Mucosa of stomach (tissue), 1 donor: ENCODE measurements around the gene COL27A1.

Experiments used
- H3K27me3 ChIP-seq: one replicate; pipeline ENCODE4 v1.7.0; 2013; ENCODE audit warnings: mild to moderate bottlenecking, low read length; ENCODE audit not compliant: control insufficient read depth, insufficient read depth
- H3K36me3 ChIP-seq: one replicate; pipeline ENCODE4 v1.7.0; 2013; ENCODE audit warnings: low read length; ENCODE audit not compliant: control insufficient read depth, insufficient read depth
- H3K4me1 ChIP-seq: one replicate; pipeline ENCODE4 v1.7.0; 2013; ENCODE audit warnings: mild to moderate bottlenecking, low read length; ENCODE audit not compliant: control insufficient read depth, insufficient read depth
- H3K4me3 ChIP-seq: one replicate; pipeline ENCODE4 v1.7.0; 2013; ENCODE audit warnings: low read length
- H3K9ac ChIP-seq: one replicate; pipeline ENCODE4 v1.7.0; 2013; ENCODE audit warnings: mild to moderate bottlenecking, low read length, moderate library complexity
- H3K9me3 ChIP-seq: one replicate; pipeline ENCODE4 v1.7.0; 2013; ENCODE audit warnings: mild to moderate bottlenecking, low read length, moderate library complexity; ENCODE audit not compliant: control insufficient read depth
- donor health status: Pancreatic carcinoma.

COL27A1 gene

DNA sequence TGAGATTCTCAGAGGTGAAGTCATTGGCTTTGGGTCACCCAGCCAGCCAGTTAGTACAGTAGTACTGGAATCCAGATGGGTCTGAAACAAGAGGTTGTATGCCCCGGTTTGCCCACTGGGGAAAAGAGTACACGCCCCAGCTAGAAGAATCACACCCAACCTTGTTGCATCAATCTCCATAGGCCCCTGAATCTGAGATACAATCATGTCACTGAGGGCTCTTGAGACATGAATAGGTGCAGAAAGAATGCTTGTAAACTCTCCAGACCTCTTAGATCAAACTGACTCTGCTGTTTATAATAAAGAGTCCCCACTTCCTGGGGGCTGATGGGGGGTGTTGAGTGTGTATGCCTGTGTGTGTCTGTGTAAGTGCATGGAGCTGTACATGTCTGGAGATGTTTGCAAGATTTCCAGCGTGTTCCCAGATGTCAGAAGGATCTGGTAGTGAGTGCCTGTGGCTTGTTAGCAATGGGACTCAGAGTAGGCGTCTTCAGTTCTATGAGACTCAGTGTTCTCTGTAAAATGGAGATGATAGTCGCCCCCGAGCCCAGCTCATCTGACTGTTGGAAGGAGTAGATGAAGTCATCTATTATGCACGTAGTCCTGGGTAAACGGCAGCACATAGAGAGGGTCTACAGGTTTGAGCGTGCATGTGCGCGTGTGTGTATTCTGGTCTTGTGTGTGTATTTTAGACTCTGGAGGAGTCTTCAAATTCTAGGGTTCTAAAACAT is 48.2 kb downstream of the COL27A1 start:
- Histone ChIP-seq H3K9me3 (no peaks in the 10 kb centered on the region), H3K27me3 (no peaks in the 10 kb centered on the region), H3K4me3 (no peak overlapping the region), H3K36me3 (no peaks in the 10 kb centered on the region), H3K4me1 (peaks cover 9% of the 10 kb centered on the region), H3K9ac (no peak overlapping the region)

DNA sequence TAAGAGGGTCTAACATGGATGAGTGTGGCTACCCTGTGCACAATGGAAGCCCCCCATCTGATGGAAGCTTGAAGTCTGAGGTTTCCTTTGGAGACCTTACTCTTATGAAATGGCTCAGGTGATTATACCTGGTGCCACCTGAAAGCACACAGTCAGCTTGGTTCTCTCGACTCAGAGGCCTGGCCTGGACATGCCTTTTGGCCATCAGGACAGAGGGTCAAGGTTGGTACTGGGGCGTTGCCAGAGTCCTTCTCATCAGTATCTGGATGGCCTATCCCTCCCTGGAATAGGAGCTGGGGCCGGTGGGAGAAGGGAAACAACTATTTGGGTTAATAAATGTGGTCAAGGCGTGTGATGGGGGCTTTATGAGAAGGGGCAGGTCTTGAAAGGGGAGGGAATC is 48.9 kb downstream of the COL27A1 start:
- no peaks in the 10 kb centered on the region for H3K27me3 ChIP-seq
- H3K9ac ChIP-seq: no peak overlapping the region
- H3K9me3 ChIP-seq: no peaks in the 10 kb centered on the region
- no peak overlapping the region for H3K4me3 ChIP-seq
- H3K4me1 ChIP-seq: peaks cover 9% of the 10 kb centered on the region
- H3K36me3 ChIP-seq: no peaks in the 10 kb centered on the region

DNA sequence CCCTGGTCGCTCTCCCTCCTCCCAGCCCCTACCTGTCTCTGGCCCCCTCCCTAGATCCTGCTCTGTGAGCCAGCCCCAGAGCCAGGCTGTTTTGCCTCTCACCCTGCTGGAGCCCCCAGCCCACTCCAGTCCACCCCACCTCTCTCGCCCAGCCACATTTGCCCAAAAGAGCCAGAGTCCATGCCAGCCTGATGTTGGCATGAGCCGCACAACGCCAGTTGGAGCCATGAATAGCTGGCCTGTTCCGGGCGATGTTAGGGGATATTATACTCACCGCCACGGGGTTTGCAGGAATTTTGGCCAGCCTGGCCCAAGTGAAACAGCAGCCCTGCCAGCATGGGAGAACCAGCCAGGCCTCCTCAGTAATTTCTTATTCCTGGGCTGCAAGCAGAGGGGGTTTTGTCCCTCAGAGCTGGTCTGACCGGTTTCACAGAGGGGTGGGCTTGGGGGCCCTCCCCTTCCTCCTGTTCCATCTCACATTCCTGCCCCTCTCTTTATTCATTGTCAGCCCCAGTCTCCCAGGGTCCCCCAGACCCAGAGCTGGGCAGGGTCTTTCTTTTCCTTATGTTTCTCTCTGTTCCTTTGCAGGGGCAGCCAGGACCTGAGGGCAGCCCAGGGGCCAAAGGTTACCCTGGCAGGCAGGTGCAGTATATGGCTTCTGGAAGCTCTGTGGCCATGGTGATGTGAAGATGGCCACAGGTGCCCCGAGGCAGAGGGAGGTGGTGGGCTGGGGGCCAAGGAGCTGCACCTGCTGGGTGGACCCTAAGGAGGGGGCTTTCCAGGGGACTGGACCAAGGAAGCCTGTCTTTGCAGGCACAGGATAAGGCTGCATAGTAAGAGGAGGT is 50.1 kb downstream of the COL27A1 start:
- Histone ChIP-seq H3K27me3 (no peaks in the 10 kb centered on the region), H3K36me3 (peaks cover 6% of the 10 kb centered on the region)

DNA sequence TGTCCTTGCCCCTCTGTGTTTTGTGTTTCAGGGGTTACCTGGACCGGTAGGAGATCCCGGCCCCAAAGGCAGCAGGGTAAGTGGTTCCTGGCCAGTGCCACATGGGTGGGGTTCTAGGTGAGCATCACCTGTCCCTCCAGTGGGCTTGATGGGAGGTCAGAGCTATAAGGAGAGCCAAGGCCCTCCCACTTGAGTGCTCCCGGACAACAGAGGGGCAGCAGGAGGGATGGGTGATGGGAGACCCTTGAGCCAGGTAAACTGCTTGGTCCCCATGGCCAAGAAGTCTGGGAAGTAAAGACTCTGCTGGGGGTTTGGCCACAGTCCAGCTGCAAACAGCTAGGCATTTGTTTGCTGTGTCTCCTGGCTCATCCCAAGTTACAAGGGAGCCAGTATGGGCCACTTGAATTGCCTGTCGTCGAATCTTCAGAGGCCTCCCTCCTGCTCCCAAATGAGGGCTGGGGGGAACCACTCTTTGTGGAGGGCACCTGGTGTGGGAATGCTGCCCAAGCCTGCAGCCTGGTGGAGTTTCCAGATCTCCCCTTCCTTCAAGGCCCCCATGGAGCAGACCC is 51.0 kb downstream of the COL27A1 start:
- H3K9ac ChIP-seq: no peak overlapping the region
- peaks cover 9% of the 10 kb centered on the region for H3K4me1 ChIP-seq
- no peaks in the 10 kb centered on the region for H3K9me3 ChIP-seq
- no peak overlapping the region for H3K4me3 ChIP-seq
- H3K27me3 ChIP-seq: no peaks in the 10 kb centered on the region
- peaks cover 9% of the 10 kb centered on the region for H3K36me3 ChIP-seq

More for the DNA sequence above, 50.1 kb downstream of the COL27A1 start:
- Histone ChIP-seq H3K4me3 (no peak overlapping the region), H3K9me3 (no peaks in the 10 kb centered on the region), H3K9ac (no peak overlapping the region), H3K4me1 (peaks cover 9% of the 10 kb centered on the region)

DNA sequence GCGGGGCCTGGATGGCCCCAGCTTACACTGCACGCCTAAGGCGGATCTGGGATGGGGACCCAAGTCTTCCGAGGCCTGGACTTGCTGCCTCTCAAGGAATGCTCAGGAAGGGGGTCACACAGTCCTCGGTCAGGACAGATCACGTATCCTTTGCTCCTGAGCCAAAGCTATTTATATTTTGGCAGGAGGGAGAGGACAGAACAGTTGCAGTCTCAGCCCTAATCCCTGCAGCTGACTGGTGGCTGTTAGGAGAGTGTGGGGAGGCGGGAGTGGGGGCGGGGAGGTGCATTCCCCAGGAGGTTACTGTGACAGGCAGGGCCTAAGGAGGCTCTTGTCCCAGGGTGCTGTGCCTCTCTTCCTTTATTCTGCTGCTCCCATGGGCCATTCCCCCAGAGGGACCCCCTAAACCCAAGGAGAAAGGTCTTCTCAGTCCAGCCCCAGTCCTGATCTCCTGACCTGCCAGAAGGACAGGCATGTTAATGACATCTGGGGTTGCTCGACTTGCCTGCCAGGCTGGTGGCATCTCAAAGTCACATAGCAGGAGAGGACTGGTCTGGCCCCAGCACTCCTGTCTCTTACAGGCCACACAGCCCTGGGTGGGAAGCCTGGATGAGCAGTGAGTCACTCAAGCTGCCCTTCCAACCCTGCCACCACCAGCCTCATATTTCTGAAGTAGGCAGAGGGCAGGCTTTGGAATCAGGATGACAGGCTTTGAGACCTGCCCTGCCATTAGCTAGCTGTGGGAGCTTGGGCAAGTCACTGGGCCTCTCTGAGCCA is 51.9 kb downstream of the COL27A1 start:
- Histone ChIP-seq H3K9me3 (no peaks in the 10 kb centered on the region), H3K4me1 (peaks cover 9% of the 10 kb centered on the region), H3K9ac (no peak overlapping the region), H3K4me3 (no peak overlapping the region), H3K27me3 (no peaks in the 10 kb centered on the region), H3K36me3 (peaks cover 9% of the 10 kb centered on the region)

DNA sequence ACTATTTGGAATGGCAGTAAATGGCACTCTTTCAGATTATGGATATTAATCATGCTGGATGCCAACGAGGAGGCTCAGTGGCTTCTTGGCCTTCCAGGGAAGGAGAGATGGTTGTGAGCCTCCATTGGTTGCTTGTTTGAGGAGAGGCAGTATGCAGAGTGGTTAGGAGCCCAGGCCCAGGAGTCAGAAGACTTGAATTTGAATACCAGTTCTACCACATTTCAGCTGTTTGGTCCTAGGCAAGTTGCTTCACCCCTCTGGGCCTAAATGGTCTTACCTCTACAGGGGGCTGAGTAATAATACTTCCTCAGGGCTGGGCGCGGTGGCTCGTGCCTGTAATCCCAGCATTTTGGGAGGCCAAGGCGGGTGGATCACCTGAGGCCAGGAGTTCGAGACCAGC is 52.5 kb downstream of the COL27A1 start:
- peaks cover 14% of the 10 kb centered on the region for H3K36me3 ChIP-seq
- H3K4me3 ChIP-seq: no peak overlapping the region
- no peaks in the 10 kb centered on the region for H3K27me3 ChIP-seq
- H3K9me3 ChIP-seq: no peaks in the 10 kb centered on the region
- H3K4me1 ChIP-seq: peaks cover 9% of the 10 kb centered on the region
- no peak overlapping the region for H3K9ac ChIP-seq

DNA sequence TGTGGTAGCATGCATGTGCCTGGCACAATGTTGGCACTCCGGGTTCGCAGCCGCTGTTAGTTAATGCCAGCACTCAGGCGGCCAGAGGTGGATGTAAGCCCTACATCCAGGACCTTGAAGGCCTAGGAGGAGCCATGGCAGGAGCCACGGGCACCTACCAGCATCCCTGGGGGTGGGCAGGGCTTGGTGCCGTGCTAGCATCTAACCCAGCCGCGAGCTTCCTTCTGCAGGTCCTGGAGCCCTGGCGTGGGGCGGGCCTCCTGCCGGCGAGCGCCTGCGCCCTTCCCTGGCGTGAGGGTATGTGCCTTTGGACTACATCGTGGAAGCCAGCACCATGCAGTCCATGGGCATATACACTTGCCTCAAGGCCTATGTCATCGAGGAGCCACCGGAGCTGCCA is 53.8 kb downstream of the COL27A1 start:
- H3K9me3 ChIP-seq: no peaks in the 10 kb centered on the region
- H3K36me3 ChIP-seq: peaks cover 15% of the 10 kb centered on the region
- H3K4me1 ChIP-seq: peaks cover 9% of the 10 kb centered on the region
- H3K9ac ChIP-seq: no peak overlapping the region
- H3K4me3 ChIP-seq: no peak overlapping the region
- no peaks in the 10 kb centered on the region for H3K27me3 ChIP-seq

DNA sequence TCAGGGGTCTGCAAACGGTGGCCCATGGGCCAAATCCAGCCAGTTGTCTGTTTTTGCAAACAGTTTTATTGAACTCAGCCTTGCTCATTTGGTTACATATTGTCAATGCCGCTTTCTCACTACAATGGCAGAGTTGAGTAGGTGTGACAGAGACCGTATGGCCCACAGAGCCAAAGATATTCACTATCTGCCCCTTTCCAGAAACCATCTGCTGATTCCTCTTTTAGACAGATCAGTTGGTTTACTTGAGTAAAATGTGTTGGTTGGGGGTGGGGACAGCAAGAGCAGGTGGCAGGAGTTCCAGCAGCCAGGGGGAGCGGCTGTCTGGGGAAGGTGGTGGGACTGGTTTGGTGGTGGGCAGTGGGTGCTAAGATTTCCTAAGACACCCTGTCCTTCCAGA is 54.8 kb downstream of the COL27A1 start:
- peaks cover 15% of the 10 kb centered on the region for H3K36me3 ChIP-seq
- no peak overlapping the region for H3K4me3 ChIP-seq
- no peaks in the 10 kb centered on the region for H3K27me3 ChIP-seq
- H3K9me3 ChIP-seq: no peaks in the 10 kb centered on the region
- peaks cover 9% of the 10 kb centered on the region for H3K4me1 ChIP-seq
- no peak overlapping the region for H3K9ac ChIP-seq

DNA sequence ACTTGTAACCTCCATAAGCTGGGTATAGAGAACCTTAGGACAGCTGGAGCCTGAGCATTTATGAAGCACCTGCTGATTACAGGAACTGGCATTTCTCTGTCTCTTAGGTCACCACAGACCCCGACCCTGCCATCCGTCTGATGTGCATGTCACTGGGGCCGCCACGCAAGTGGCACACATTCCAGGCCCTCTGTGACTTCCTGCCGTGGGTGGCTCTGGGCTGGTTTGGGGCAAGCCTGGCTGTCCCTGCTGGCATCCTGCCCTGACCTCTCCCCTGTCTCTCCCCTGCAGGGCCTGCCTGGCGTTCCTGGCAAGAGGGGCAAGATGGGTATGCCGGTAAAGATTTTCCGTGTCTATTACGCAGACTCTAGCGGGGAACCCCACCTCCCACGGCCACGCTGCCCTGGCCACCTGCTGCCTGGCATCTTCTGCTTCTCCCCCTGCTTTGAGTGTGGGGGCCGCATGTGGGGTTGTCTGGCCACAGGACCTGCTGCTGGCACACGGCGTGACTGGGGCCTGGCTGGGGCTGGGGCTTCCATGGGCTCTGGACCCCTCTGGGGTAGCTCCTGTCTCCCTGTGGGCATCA is 55.4 kb downstream of the COL27A1 start:
- peaks cover 9% of the 10 kb centered on the region for H3K4me1 ChIP-seq
- no peak overlapping the region for H3K4me3 ChIP-seq
- no peak overlapping the region for H3K9ac ChIP-seq
- H3K9me3 ChIP-seq: no peaks in the 10 kb centered on the region
- H3K27me3 ChIP-seq: no peaks in the 10 kb centered on the region
- peaks cover 15% of the 10 kb centered on the region for H3K36me3 ChIP-seq

DNA sequence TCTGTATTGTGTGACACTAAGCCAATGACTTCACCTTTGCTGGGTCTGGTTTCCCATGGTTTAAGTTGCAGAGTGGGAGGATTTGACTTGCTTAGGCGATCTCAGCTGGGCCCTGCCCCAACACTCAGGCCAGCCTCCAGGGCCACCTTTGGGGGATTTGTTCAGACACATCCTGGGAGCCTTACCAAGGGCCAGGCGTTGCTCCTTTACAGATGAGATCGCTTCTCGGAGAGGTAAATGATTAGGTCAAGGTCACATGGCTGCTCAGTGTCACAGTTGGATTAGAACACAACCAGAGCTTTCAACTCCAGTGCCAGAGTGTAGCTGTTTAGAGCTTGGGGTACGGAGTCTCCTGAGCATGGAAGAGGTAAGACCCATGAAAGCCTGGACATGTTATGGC is 57.5 kb downstream of the COL27A1 start:
- H3K9ac ChIP-seq: no peak overlapping the region
- no peaks in the 10 kb centered on the region for H3K9me3 ChIP-seq
- H3K36me3 ChIP-seq: peaks cover 15% of the 10 kb centered on the region
- no peaks in the 10 kb centered on the region for H3K27me3 ChIP-seq
- H3K4me3 ChIP-seq: no peak overlapping the region
- no peaks in the 10 kb centered on the region for H3K4me1 ChIP-seq

DNA sequence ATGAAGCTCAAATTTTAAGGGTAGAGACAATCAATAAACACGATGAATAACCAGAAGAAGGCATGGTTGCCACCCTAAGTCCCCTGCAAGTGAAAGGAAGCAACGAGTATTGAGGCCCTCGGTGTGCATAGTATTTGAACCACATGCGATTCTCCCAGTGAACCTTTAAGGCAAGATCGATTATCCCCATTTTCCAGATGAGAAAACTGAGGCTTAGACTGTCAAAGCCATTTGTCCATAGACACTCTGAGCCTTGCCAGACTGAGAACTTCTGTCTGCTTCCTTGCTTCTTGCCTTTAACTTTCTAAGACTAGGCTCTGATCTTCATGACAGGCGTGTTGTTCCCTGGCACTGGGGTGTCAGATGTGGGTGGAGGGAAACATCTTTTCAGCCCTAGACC is 58.2 kb downstream of the COL27A1 start:
- H3K4me3 ChIP-seq: no peak overlapping the region

More for the DNA sequence above, 58.2 kb downstream of the COL27A1 start:
- H3K9me3 ChIP-seq: no peaks in the 10 kb centered on the region
- H3K9ac ChIP-seq: no peak overlapping the region
- H3K27me3 ChIP-seq: no peaks in the 10 kb centered on the region
- H3K36me3 ChIP-seq: peaks cover 15% of the 10 kb centered on the region
- H3K4me1 ChIP-seq: no peaks in the 10 kb centered on the region
